ENCODE data around the gene GSTM4.

- TF ChIP-seq CTCF (conservative IDR thresholded peaks at IDR 0.05; ENCODE audit: low read depth in 2 of 2) (no peak), POLR2AphosphoS5 (IDR thresholded peaks at IDR 0.05; ENCODE audit: low read depth) (no peak), EZH2 (IDR thresholded peaks at IDR 0.05; ENCODE audit: low read depth, unreplicated experiment) (no peak), EZH2phosphoT487 (IDR thresholded peaks at IDR 0.05; ENCODE audit: unreplicated experiment) (no peak), REST (IDR thresholded peaks at IDR 0.05; ENCODE audit: unreplicated experiment) (no peak), CREB1 (CRISPR knock-in tag; IDR thresholded peaks at IDR 0.05; ENCODE audit: low read depth) (no peak), JUNB (IDR thresholded peaks at IDR 0.05; ENCODE audit: unreplicated experiment) (no peak), NANOG (IDR thresholded peaks at IDR 0.05; ENCODE audit: borderline replicate concordance) (no peak), ZNF114 (CRISPR knock-in tag; IDR thresholded peaks at IDR 0.05) (no peak), STAT1 (IDR thresholded peaks at IDR 0.05; ENCODE audit: unreplicated experiment) (no peak), ZNF462 (CRISPR knock-in tag; IDR thresholded peaks at IDR 0.05) (no peak), ETS1 (IDR thresholded peaks at IDR 0.05) (no peak), ZNF331 (CRISPR knock-in tag; IDR thresholded peaks at IDR 0.05; ENCODE audit: low read depth) (no peak)
Measured at GRCh38 chr1:109609881-109610280, 46.0 kb upstream of the GSTM4 start.
